Activated T-cell treated with anti-CD3 and anti-CD28 coated beads, Interleukin-2, amount 50 U/mL, for 48 hours (primary cell): ENCODE measurements around the gene TSGA10.
A peak's percentile ranks its signal among the peaks of the same experiment; 100 is the strongest.
"Not testable (repeated sequence)": the region's sequence is repeated elsewhere in the genome, so short reads cannot be mapped to it uniquely, and the experiment has no call there.

Experiments
- DNase-seq, 2 experiments: peaks; one replicate each; pipeline ENCODE4 v3.0.0-alpha.2; 2020

Gene TSGA10

GRCh38 chr2:99067871-99068625 is 86.7 kb downstream of the TSGA10 start:
- no peak for DNase-seq

- DNase-seq = peak; percentile 21 to 24
These were observed 88.4 kb downstream of the TSGA10 start for GRCh38 chr2:99066075-99066958.

- not testable (repeated sequence) for DNase-seq
These were observed 105.6 kb downstream of the TSGA10 start for GRCh38 chr2:99049187-99049586.

GRCh38 chr2:99040736-99041300 is 113.9 kb downstream of the TSGA10 start:
- not testable (repeated sequence) for DNase-seq

- no peak for DNase-seq
These were observed 118.8 kb downstream of the TSGA10 start for GRCh38 chr2:99035920-99036319.

- DNase-seq = no peak
These were observed 122.0 kb downstream of the TSGA10 start for GRCh38 chr2:99032786-99033185.

GRCh38 chr2:99032001-99032400 is 122.7 kb downstream of the TSGA10 start:
- DNase-seq = no peak

GRCh38 chr2:99031481-99031880 is 123.3 kb downstream of the TSGA10 start:
- DNase-seq = no peak

- DNase-seq = no peak
These were observed 126.2 kb downstream of the TSGA10 start for GRCh38 chr2:99028558-99028957.

- DNase-seq = no peak
These were observed 126.9 kb downstream of the TSGA10 start for GRCh38 chr2:99027856-99028255.

- DNase-seq = no peak
These were observed 154.0 kb downstream of the TSGA10 start for GRCh38 chr2:99000708-99001107.

GRCh38 chr2:98988695-98989094 is 166.0 kb downstream of the TSGA10 start:
- not testable (repeated sequence) for DNase-seq

- DNase-seq = no peak
These were observed 168.7 kb downstream of the TSGA10 start for GRCh38 chr2:98985905-98986666.

- no peak for DNase-seq
These were observed 179.1 kb downstream of the TSGA10 start for GRCh38 chr2:98975611-98976010.

- no peak for DNase-seq
These were observed 182.1 kb downstream of the TSGA10 start for GRCh38 chr2:98972582-98973167.

GRCh38 chr2:98959810-98960507 is 194.8 kb downstream of the TSGA10 start:
- no peak for DNase-seq

GRCh38 chr2:98952966-98953365 is 201.8 kb downstream of the TSGA10 start:
- DNase-seq = no peak

- DNase-seq = no peak
These were observed 205.6 kb downstream of the TSGA10 start for GRCh38 chr2:98948956-98949739.

GRCh38 chr2:98947554-98947953 is 207.2 kb downstream of the TSGA10 start:
- no peak for DNase-seq
